K562 (cell line): ENCODE measurements around the gene SH3RF1. TPM values are rescaled to one million over a fixed set of nuclear protein-coding genes. Genes with fewer than 3 reads are reported as not detected.

Source experiments
- CCAR2 ChIP-seq: fragments of 200-400 bp; formaldehyde crosslinking; IDR thresholded peaks from 2 replicates; pipeline ENCODE4 v1.6.1; 2017; ENCODE audit warnings: mild to moderate bottlenecking, low read depth, low read length
- DEAF1 ChIP-seq: fragments of 450-650 bp; formaldehyde crosslinking; IDR thresholded peaks from 2 replicates; pipeline ENCODE4 v1.4.0; 2020; ENCODE audit warnings: mild to moderate bottlenecking, moderate library complexity
- FOXJ2 ChIP-seq: fragments of 200-800 bp; sonication (Bioruptor generic); IDR thresholded peaks from 2 replicates; pipeline ENCODE4 v1.6.1; 2016; ENCODE audit warnings: missing genetic modification characterization, missing compliant biosample characterization
- JUN ChIP-seq, 2 experiments: sonication (generic) in 1 of 2; formaldehyde crosslinking in 1 of 2; IDR thresholded peaks; 2 replicates each; pipeline versions ENCODE4 v1.6.1 to v1.8.0; 2012 to 2022; ENCODE audit warnings: borderline replicate concordance in 2 of 2, mild to moderate bottlenecking in 2 of 2, improper control_type of control experiment in 1 of 2, low read depth in 1 of 2, low read length in 1 of 2, missing genetic modification reagents in 1 of 2
- MTA3 ChIP-seq: fragments of 450-650 bp; formaldehyde crosslinking; IDR thresholded peaks from 2 replicates; pipeline ENCODE4 v1.6.1; 2017; ENCODE audit warnings: mild to moderate bottlenecking, borderline replicate concordance
- POLR2H ChIP-seq: IDR thresholded peaks from 2 replicates; pipeline ENCODE4 v1.6.1; 2016; ENCODE audit warnings: missing genetic modification characterization, low read depth, mild to moderate bottlenecking, control low read depth, missing compliant biosample characterization, moderate library complexity
- TFAM ChIP-seq: fragments of 250-450 bp; sonication (Bioruptor Pico); conservative IDR thresholded peaks from 2 replicates; pipeline ENCODE4 v1.5.0; 2021; ENCODE audit warnings: mild to moderate bottlenecking, moderate library complexity
- ZNF212 ChIP-seq: fragments of 450-650 bp; formaldehyde crosslinking; IDR thresholded peaks from 2 replicates; pipeline ENCODE4 v1.4.0; 2020; ENCODE audit warnings: mild to moderate bottlenecking
- ZNF384 ChIP-seq: IDR thresholded peaks from 2 replicates; pipeline ENCODE4 v1.6.1; 2012; ENCODE audit warnings: low read depth, low read length, improper control_type of control experiment
- polyA plus RNA-seq, 8 experiments: library from polyadenylated mRNA; depleted of rRNA in 4 of 8; stranded (reverse) in 5 of 8; unstranded in 3 of 8; fragments of >200 nt; fragmentation: Nextera tagmentation in 2 of 8; fragmentation: Illumina TruSeq in 1 of 8; extraction: Ambion mirVana in 2 of 8; extraction: Trizol in 1 of 8; gene quantifications; 2 replicates each; pipeline versions ENCODE4 v1.2.1 to v1.2.3, GENCODE V29; 2011 to 2014; ENCODE audit warnings: inconsistent platforms in 1 of 8, missing spikeins in 1 of 8
- total RNA-seq, 7 experiments: library from RNA; depleted of rRNA in 6 of 7; stranded (reverse); fragments of >200 nt in 6 of 7; fragmentation: Illumina TruSeq in 2 of 7; extraction: Trizol in 2 of 7; gene quantifications; 2 replicates each; pipeline versions ENCODE4 v1.2.1 to v1.2.3, GENCODE V29; 2011 to 2021; ENCODE audit warnings: low replicate concordance in 1 of 7
- TF ChIP-seq, protein P1 (sequence below): fragments of 250-450 bp; sonication (Bioruptor Pico); IDR thresholded peaks from 2 replicates; pipeline ENCODE4 v1.5.0; 2021; ENCODE audit warnings: mild to moderate bottlenecking, moderate library complexity

The SH3RF1 gene
- total and polyA plus RNA-seq, 9 of the 15 experiments (the other 6 are each of a cell fraction or from before 2014, with no cell fraction given), result 0.04 to 0.16 (median 0.11) TPM; not detected in 6

DNA sequence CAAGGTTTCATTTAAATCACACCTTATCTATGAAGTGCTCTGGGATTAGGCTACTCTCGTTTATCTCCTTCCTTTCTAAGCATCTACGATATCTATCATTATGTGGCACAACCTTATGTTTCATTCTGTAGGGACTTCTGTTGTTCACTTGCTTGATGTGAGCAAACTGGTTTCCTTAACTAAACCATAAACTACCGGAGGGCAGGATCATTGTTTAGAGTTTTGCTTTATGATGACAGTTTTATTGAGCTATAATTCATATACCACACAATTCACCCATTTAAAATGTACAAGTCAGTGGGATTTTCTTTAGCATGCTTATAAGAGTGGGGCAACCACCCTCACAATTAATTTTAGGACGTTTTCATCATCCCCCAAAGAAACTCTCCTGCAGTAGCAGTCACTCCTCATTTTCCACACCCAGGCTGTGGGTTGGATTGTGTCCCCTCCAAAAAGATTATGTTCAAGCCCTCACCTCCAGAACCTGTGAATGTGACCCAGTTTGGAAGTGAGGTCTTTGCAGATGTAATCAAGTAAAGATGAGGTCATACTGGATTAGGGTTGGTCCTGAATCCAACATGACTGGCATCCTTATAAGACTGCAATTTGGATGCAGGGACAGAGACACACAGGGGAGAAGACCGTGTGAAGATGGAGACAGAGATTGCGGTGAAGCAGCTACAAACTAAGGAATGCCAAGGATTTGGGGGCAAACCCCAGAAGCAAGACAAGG lies 42.1 kb upstream of the SH3RF1 start (continued):
- TF ChIP-seq, protein P1, sequence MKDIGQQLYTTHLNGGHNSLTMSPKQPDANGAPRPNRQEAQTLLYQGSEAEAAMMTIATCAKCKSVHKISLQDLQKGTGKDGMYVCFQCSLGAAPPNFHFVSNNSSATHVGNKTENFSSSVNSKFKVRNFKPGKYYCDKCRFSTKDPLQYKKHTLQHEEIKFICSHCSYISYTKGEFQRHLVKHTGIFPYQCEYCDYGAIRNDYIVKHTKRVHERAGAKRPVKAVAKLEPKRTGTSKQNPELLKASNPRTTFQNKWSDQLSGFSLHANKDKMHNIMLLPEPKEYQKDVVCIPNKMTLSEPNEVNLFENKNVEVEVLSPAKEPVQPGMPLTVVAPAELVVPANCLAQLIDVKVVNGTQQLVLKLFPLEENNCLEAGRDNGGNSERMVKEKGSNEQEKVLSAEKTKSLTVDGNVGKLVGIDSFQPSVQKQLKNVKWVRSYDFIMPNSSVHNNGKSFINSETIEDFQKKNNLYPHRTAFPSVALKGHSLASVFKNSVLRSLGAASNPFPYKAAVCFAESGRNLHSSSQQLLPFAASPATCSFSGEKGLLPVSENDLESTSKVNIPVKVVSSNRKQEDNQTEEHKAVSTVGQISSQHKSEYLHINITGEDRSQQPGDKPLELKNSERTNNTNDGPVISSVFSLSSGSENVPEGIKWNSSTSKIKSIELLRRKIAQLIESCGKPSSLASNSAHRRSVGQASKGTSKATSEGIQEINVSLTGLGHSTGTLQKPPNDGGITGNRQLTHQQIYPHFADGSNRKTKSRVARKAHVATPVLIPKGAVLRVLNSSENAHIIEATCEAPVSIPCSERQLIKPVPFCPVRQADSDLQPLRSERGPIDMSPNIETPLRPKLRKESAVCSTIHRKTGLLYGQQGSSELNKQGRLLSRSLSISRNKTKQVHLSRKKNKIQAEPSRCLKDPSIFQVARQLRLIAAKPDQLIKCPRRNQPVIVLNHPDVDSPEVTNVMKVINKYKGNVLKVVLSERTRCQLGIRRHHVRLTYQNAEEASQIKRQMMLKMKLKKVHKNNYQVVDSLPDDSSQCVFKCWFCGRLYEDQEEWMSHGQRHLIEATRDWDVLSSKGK, result no peak
- TF ChIP-seq JUN (IDR thresholded peaks at IDR 0.05; ENCODE audit: borderline replicate concordance, low read depth, low read length), result no peak
- TF ChIP-seq JUN (CRISPR knock-in tag; IDR thresholded peaks at IDR 0.05; ENCODE audit: borderline replicate concordance), result no peak
- no peak for TF ChIP-seq ZNF212 (CRISPR knock-in tag)
- no peak for TF ChIP-seq TFAM (CRISPR knock-in tag)
- TF ChIP-seq FOXJ2, result no peak
- TF ChIP-seq ZNF384, result no peak
- no peak for TF ChIP-seq POLR2H (tag)
- TF ChIP-seq MTA3, result no peak
- TF ChIP-seq DEAF1 (CRISPR knock-in tag), result no peak
- TF ChIP-seq CCAR2, result no peak
